SIG-M5 treated with dmso at 0.1 percent for 504 hours (cell line): ENCODE results near the gene ZKSCAN2.

Experiments
- DNase-seq: peaks from one replicate; lab custom pipeline; 2025; ENCODE audit not compliant: unreplicated experiment; lab: John Stamatoyannopoulos, UW

ZKSCAN2 gene

DNA sequence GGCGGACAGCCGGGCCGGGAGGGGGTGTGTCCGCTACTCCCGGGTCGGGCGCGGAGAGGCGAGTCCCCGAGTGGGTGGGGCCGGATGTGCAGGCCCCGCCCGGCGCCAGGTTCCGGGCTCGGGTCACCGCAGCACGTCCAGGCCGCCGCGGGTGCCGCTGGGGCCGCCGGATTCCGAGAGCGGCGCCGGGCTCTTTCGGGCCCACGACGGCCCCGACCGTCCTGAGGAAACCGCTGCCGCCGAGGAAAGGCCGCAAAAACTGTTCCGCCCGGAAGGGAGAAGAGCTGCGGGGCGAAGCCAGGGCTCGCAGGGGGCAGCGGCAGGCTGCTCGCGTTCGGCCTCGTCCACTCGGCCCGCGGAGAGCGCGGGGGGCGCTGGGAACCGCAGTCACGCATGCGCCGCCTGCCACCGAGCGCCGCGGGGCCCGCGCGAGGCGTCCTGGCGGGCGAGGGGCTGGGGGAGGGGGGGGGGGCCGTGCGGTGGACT is at the start of gene ZKSCAN2:
ZKSCAN2 (minus strand) TSS at position 376 of the 486 bp plus-strand sequence. CDS start 718 bp downstream, outside the sequence.
- DNase-seq = peak; percentile 74

DNA sequence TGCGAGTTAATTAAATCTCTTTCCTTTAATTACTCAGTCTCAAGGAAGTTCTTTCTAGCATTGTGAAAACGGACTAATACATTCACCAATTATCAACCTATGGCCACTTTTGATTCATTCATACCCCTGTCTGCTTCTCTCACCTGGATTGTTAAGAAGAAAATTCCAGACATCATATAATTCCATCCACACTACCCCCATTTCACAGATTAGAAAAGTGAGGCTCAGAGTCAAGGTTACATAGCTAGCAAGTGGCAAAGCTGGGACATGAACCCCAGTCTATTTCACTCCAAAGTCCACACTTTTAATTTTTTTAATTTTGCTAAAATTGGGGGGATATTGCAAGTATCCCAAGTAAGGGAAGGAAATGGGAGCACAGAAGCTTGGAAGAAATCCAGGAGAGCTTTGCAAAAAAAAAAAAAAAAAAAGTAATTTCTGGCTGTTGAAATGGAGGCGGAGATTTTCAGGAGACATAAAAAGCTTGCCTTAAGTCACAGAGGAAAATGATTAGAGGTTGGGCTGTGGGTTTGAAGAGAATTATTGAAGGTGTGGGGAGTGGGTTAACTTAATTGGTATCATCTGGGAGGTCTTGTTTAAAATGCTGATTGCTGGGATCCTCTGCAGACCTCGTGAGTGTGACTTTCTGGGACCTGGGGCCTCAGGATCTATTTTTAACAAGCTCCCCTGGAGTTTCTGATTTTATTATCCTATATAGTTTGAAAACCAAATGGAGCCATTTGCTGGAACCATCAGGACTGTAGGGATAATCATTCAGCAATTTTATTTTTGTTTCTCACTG is 42.3 kb upstream of the ZKSCAN2 start:
- DNase-seq = no peak

DNA sequence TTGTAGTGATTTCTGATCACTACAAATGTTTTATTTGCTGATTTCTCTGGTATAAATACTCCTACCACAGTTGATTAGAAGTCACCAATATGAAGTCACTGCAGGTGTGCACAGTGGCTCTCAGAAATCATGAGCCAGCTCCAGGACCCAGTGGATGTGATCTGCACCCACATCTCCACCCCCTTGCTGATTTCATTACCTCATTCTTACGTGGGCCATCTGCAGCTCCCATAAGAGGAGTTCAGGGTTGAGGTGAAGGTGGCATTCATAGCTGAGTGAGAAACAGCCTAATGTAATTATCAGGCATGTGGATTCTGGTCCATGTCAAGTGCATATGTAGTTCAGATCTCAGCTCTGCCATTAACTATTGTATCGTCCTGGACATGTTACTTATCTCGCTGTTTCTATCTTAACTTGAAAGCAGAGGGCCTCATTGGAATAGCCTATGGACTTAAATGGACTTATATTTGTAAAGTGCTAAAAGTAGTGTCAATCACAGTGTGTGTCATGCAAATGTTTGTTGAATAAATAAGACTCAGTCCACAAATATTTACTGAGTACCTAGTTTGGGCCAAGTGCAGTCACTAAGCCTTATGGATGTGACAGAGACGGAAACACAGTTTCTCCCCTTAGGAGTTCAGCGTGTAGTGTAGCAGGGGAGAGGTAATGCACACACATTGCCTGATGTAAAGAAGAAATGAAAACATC is 40.7 kb upstream of the ZKSCAN2 start:
- DNase-seq = no peak

DNA sequence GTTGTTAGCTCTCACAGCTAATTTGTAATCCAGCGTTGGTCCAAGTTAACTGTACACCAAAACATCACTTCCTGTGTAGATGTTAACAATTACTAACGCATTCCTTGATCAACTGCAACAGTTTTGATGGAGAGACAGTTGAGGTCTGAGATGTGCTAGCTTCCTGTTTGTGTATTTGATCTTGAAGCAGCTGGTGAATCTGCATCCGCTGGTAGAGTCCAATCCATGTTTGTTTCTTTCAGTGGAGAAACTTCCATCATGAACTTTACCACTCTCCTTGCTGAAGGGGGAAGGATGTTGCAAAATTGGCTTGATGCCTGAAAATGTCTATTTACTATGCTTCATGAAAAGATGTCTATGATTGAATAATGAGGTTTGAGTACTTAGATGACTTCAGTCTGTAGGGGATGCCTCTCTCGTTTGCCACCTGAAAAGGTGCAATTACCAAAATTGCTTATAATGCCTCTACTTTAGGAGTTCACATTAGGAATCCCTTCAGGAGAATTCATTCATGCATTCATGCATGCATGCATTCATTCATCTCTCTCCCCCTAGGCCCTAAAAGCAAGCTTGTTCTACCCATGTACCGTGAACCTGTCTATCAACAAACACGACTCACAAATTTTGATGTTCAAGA is 39.6 kb upstream of the ZKSCAN2 start:
- DNase-seq = no peak

DNA sequence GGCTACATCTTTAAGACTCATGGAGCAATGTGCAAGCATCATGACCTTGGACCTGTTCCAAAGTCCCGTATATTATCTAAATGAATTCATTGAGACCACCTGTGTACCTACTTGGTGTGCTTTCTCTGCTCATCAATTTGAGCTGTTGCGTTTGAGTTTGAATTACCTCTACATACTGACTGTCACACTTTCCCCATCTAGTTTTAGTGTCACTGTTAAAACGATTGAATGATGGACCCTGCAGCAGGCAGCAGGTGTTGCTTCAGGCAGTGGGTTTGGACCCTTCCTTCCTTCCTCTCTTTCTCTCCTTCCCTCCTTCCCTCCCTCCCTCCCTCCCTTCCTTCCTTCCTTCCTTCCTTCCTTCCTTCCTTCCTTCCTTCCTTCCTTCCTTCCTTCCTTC is 33.9 kb upstream of the ZKSCAN2 start:
- no peak for DNase-seq

DNA sequence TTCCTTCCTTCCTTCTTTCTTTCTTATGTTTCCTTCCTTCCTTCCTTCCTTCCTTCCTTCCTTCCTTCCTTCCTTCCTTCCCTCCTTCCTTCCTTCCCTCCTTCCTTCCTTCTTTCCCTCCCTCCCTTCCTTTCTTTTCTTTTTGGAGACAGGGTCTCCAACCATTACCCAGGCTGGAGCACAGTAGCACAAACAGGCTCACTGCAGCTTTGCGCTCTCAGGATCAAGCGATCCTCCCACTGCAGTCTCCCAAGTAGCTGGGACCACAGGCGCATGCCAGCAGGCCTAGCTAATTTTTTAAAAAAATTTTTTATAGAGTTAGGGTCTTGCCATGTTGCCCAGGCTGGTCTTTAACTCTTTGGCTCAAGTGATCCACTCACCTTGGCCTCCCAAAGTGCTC is 31.8 kb upstream of the ZKSCAN2 start:
- DNase-seq = no peak

DNA sequence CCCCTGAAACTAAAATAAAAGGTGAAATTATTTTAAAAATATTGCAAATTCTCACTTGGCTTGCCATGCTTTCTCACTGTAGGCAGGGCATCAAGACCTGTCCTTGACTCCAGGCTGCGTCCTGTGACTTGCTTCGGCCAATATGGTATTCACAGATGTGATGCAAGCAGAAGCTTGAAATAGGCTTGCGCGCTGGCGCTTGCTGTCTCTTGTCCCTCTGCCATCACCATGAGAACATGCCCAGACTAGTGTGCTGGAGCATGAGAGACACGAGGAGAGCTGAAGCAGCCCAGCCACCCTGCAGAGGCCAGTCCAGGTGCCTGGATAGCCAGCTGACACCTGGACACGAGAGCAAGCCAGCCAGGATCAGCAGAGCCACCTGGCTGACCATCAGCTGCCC is 21.8 kb upstream of the ZKSCAN2 start:
- no peak for DNase-seq

DNA sequence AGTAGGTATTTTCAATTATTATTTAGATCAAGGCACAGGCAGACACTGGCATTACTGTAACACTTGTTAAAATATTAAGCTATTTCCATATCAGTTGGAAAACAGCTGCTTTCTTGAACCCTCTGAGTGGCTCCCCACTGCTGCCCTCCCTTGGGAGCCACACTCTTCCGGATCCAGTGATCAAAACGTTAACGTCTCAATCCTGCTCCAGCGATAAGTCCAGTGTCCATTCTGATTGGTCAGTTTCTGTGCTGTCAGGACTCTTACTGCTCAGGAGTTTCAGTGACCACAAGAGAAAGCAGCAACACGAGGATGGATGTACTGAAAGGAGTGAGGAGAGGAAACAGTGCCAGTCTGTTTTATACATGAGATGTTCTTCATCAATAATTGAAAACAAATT is 13.8 kb upstream of the ZKSCAN2 start:
- no peak for DNase-seq

DNA sequence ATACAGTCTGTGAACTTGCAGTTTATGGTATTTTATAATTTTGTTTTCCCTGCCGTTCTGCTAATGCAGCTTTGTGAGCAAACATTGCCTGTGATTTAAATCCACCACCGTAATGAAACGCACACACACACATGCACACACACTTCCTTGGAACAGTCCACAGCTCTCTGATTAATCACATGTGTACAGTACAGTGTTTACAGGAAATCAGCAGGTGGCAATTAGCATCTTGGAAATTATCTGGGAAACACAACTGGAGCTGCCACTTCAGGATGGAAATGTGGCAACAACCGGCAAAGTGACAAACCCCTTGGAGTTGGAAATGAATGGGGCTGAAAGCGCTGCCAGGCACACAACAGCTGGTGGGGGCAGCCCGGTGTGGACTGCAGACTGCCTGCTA is 12.9 kb upstream of the ZKSCAN2 start:
- DNase-seq = no peak

DNA sequence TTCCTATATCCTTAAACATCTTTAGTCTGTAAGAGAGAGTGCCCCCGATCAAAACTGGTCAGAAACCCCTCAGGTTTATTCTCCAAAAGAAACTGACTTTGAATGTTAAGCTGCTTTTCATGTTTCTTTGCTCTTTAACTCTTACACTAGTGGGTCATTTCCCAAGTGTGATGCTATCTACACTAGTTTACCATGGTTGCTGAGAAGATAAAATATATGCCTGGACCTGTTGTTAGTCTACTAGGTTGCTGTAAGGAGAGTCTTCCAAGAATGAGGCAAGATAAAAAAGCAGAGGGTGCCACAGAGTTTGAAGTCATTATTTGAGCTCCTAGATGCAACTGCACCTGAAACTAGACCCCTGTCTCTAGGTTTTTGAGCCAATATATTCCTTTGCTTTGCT is 12.2 kb upstream of the ZKSCAN2 start:
- no peak for DNase-seq

DNA sequence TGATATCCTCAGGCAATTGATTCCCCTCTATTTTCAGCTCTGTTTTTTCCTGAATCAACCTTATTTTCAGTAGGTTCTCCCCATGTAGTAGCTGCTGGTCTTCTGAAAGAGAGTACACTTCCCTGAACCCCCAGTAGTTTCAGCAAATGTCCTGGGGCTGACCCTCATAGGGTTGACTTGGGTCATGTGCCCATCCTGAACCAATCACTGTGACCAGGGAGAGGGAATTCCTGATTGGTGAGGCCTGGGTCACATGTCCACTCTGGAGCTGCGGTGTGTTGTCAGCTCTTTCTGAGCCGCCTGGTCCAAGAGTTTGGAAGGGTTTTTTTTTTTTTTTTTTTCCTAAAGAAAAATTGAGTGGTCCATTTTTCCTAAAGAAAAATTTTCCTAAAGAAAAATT is 8.3 kb upstream of the ZKSCAN2 start:
- DNase-seq = no peak

DNA sequence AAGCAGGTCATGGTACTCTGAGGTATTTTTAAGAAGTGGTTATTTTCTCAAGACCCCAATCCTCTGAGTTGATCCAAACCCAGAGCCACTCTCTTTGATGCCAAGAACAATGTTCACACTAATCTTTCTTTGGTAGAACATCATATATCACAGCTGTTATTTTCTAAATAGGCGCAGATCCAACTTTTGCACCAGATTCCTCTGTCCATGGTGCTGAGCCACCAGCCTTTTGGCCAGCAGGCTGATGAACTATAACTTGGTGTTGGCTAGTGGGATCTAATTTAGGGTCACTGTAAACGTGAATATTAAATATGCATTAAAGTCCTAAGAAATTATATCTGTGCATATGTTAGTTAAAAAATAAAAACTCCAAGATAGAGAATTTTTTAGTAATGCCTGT is 7.0 kb upstream of the ZKSCAN2 start:
- no peak for DNase-seq

DNA sequence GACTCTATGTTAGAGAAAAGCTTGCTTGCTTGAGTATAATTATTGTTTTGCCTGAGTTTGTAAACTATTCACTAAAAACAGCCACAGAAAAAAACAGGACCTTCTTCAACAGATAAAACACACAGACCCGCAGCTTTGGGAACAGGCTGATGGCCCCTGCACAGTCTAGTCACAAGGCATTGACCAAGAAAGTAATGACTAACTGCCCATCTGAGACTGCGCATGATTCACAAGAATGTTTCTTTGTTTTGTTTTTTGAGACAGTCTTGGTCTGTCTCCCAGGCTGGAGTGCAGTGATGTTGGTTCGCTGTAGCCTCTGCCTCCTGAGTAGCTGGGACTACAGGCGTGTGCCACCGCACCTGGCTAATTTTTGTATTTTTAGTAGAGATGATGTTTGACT is 2.8 kb upstream of the ZKSCAN2 start:
- no peak for DNase-seq

DNA sequence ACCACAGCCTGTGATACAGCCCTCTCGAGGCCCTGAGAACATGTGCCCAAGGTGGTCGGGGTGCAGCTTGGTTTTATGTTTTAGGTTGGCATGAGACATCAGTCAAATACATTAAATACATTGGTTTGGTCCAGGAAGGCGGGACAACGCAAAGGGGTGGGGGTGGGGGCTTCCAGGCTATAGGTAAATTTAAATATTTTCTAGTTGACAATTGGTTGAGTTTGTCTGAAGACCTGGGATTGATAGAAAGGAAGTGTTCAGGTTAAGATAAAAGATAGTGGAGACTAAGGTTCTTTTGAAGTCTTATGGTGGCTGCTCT is 1.2 kb upstream of the ZKSCAN2 start:
- no peak for DNase-seq

DNA sequence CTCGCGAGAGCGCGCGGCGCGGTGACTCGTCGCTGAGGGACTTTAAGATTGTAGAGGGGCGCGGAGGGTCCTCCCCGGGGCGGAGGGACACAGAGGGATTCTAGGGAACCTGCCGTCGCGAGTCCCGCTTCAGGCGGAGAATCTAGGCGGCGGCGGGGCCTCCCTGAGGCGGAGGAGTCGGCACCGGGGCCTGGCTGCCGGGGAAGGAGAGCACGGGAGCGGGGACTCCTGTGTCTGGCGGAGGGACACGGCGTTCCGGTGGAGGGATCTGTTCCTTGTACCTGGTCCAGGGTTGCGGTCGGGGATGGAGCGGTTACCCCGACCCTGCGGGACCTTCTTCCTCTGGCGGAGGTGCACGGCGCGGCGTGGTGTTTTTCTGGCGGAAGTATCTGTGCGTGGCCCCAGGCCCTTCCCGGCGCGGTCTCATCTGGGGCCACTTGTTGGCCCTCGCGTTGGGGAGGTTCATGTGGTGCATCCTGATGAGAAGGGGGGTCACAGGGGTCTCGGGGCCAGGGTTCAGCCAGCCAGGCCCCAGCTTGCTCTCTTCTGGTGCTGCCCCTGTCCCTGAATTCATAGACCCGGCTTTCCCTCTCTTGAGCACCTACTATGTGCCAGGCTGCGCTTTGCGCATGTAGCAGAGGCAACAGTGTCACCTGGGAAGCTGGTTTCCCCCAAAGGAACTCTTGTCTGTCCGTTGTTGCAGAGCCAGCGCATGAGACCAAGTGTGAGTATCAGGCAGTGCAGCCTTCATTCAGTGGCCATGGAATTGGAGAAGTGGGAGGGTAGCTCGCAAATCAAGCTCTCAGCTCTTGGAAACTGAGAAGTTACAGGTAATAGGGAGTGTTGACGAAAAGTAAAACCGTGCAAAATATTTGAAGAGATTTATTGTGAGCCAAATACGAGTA is 563 bp upstream of the ZKSCAN2 start:
- peak; percentile 66 for DNase-seq

DNA sequence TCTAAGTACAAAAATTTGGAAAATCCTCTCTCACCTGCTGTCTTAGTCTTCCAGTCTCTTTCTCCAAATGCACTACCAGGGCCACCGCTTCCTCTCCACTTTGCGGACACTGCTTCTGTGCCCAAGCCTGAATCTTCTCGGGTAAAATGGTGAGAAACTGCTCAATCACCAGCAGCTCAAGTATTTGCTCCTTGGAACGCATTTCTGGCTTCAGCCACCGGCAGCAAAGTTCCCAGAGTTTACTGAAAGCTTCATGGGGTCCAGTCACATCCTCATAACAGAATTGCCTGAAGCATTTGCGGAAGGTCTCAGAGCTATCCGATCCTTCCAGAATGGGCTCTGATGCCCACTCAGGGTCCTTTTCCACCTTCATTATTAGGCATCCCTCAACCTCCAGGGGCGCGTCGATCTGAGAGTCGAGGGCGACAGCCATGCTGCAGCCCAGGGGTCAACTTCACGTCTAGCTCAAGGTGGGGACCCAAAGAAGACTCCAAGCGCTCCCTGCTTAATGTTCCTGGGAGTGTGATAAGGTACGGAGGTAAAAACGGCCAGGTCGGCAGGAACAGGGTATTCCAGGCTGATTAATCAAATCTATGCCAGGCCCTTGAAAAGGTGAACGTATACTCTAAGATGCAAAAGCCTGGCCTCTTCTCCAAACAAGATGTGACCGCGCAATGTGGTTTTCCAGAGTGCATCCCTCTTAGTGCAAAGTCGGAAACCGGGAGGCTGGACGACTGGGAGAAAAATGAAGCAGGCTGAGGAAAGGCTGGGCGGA is 763 bp downstream of the ZKSCAN2 start:
- no peak for DNase-seq

DNA sequence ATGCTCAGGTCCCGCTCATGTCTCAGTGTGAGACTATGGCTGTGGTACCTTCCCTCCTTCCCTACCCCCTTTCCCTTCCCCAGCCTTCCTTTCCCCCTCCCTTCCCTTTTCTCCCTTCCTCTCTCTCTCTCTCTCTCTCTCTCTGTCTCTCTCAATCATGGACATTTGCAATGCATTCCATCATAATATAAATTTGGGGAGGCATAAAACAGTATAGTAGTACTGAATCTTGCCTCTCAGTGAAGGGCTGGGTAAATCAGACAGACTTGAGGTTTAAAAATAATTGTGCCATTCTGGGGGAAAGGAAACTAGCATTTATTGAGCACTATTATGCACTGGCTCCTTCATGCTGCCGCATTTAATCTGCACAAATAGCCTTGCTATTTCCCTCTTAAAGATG is 4.3 kb downstream of the ZKSCAN2 start:
- DNase-seq = no peak

DNA sequence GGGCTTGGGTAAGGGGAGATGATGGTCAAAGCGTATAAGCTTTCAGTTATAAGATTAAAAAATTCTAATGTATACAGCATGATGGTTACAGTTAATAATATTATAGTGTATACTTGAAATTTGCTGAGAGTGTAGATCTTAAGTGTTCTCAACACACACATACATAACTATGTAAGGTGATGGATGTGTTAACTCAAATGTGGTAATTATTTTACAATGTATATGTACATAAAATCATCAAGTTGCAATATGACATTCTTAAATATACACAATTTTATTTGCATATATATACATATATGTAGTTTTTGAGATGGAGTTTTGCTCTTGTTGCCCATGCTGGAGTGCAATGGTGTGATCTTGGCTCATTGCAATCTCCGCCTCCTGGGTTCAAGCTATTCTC is 7.2 kb downstream of the ZKSCAN2 start:
- no peak for DNase-seq

DNA sequence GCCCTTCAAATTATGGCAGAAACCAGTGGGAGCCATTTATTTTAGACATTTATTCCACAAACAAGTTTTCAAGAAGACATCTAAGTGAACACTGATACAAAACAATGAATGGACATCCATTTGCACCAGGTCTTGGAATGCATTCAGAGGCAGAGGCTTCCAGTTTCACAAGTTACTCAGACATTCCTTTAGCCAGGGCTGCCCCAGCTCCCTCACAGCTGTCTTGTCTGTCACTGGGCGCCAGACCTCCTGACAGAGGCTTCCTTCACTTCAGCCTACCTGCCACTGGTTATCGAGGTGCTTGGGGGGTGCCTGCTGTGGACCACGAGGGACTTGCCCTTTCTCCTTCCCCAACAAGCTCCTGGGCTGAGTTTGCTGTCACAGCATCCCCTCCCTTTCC is 21.7 kb downstream of the ZKSCAN2 start:
- DNase-seq = no peak

DNA sequence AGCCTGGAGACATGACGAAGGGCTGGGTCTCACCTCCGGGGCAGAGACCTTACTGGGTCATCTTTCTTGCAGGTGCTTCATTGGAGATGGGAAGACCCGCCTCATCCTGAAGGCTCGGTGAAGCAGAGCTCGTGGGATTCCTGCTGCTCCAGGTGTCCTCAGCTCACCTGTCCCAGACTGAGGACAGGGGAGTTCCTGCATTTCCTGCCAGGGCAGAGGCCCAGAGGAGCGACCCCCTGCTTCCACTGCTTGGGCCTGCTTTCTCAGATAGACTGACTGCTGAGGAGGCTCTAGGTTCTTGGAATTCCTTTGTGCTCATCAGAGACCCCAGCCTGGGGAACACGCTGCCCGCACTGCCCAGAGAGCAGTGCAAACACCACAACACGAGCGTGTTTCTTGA is 29.3 kb downstream of the ZKSCAN2 start:
- no peak for DNase-seq
